ENCODE data around the gene NDUFAF4. TPM values are rescaled to one million over a fixed set of nuclear protein-coding genes. Genes with fewer than 3 reads are reported as not detected.

NDUFAF4 gene
- total and polyA plus RNA-seq, 2 experiments from 2014 or later, result 35.1 to 233 TPM

DNA sequence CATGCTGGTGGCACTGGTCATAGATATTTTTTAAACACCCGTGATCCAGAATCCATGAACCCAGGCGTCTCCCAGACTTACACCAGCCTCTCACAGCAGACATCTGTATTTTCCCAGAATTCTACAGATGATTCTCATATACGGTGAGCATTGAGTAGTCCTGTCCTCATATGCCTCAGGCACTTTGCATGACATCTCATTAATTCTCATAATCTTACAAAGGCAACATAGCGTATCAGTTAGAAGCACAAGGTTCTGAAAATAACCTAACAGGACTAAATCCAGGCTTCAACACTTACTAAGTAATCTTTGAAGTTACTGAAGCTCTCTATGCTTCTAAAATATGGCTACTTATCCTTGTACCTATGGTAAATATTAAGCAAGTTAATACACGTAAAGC is 8.9 kb downstream of the NDUFAF4 start (continued):
- TF ChIP-seq JUNB (IDR thresholded peaks at IDR 0.05; ENCODE audit: unreplicated experiment) (no peak), ZNF331 (CRISPR knock-in tag; IDR thresholded peaks at IDR 0.05; ENCODE audit: low read depth) (no peak)

DNA sequence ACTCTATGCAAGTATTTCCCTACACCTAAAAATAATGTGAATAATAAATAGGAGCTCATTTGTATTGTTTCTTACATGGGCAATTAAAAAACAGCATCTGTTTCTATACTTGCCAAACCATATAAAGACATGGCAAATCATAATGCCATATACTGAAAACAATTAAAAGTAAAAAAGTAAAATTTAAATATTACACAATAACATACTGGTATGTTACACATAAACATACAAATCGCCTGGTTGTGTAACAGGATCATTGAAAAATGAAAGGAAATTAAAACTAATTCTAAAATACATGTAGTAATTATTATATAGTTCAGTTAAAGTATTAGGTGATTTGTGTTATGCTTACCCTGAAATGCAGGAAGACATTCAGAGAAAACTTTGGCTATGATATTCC is 11.2 kb downstream of the NDUFAF4 start:
- ATAC-seq, result no peak

More for the DNA sequence above, 11.2 kb downstream of the NDUFAF4 start:
- Histone ChIP-seq H3K4me1 (ENCODE audit: insufficient read depth) (no peaks in the 10 kb centered on the region), H3K27me3 (ENCODE audit: insufficient read depth) (no peaks in the 10 kb centered on the region), H3K36me3 (ENCODE audit: insufficient read depth) (peaks cover 8% of the 10 kb centered on the region; the same call in 1 of the 2 replicates), H3K4me2 (no peak overlapping the region), H3K4me3 (no peak overlapping the region), H3K9me2 (ENCODE audit: insufficient read depth) (no peaks in the 10 kb centered on the region), H3F3A (replicated peaks; ENCODE audit: low read depth) (no peaks in the 10 kb centered on the region), H3K79me2 (replicated peaks; ENCODE audit: insufficient read depth) (no peaks in the 10 kb centered on the region), H3K27ac (ENCODE audit: low read depth) (no peak overlapping the region), H4K20me1 (replicated peaks; ENCODE audit: insufficient read depth) (no peaks in the 10 kb centered on the region), H2AFZ (no peak overlapping the region)
- DNase-seq (ENCODE audit: low spot score), result no peak
- Mint-ChIP-seq H3K27ac (no peak overlapping the region), H3K4me1 (peaks cover 4% of the 10 kb centered on the region; the same call in 2 of the 3 replicates), H3K27me3 (ENCODE audit: insufficient read depth, low read depth, poor library complexity) (no peaks in the 10 kb centered on the region), H3K4me3 (no peak overlapping the region), H3K36me3 (ENCODE audit: low read depth) (peaks cover 14% of the 10 kb centered on the region; the same call in 2 of the 3 replicates), H3K9me3 (no peaks in the 10 kb centered on the region)
- TF ChIP-seq, protein P1, sequence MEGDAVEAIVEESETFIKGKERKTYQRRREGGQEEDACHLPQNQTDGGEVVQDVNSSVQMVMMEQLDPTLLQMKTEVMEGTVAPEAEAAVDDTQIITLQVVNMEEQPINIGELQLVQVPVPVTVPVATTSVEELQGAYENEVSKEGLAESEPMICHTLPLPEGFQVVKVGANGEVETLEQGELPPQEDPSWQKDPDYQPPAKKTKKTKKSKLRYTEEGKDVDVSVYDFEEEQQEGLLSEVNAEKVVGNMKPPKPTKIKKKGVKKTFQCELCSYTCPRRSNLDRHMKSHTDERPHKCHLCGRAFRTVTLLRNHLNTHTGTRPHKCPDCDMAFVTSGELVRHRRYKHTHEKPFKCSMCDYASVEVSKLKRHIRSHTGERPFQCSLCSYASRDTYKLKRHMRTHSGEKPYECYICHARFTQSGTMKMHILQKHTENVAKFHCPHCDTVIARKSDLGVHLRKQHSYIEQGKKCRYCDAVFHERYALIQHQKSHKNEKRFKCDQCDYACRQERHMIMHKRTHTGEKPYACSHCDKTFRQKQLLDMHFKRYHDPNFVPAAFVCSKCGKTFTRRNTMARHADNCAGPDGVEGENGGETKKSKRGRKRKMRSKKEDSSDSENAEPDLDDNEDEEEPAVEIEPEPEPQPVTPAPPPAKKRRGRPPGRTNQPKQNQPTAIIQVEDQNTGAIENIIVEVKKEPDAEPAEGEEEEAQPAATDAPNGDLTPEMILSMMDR (conservative IDR thresholded peaks at IDR 0.05; ENCODE audit: low read depth in 2 of 2), result no peak
- TF ChIP-seq, protein P2, sequence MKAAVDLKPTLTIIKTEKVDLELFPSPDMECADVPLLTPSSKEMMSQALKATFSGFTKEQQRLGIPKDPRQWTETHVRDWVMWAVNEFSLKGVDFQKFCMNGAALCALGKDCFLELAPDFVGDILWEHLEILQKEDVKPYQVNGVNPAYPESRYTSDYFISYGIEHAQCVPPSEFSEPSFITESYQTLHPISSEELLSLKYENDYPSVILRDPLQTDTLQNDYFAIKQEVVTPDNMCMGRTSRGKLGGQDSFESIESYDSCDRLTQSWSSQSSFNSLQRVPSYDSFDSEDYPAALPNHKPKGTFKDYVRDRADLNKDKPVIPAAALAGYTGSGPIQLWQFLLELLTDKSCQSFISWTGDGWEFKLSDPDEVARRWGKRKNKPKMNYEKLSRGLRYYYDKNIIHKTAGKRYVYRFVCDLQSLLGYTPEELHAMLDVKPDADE (IDR thresholded peaks at IDR 0.05), result no peak
- TF ChIP-seq EZH2 (IDR thresholded peaks at IDR 0.05; ENCODE audit: low read depth, unreplicated experiment), result no peak
- no peak for TF ChIP-seq ZNF331 (CRISPR knock-in tag; IDR thresholded peaks at IDR 0.05; ENCODE audit: low read depth)
- TF ChIP-seq STAT1 (IDR thresholded peaks at IDR 0.05; ENCODE audit: unreplicated experiment), result no peak
- TF ChIP-seq, protein P3, sequence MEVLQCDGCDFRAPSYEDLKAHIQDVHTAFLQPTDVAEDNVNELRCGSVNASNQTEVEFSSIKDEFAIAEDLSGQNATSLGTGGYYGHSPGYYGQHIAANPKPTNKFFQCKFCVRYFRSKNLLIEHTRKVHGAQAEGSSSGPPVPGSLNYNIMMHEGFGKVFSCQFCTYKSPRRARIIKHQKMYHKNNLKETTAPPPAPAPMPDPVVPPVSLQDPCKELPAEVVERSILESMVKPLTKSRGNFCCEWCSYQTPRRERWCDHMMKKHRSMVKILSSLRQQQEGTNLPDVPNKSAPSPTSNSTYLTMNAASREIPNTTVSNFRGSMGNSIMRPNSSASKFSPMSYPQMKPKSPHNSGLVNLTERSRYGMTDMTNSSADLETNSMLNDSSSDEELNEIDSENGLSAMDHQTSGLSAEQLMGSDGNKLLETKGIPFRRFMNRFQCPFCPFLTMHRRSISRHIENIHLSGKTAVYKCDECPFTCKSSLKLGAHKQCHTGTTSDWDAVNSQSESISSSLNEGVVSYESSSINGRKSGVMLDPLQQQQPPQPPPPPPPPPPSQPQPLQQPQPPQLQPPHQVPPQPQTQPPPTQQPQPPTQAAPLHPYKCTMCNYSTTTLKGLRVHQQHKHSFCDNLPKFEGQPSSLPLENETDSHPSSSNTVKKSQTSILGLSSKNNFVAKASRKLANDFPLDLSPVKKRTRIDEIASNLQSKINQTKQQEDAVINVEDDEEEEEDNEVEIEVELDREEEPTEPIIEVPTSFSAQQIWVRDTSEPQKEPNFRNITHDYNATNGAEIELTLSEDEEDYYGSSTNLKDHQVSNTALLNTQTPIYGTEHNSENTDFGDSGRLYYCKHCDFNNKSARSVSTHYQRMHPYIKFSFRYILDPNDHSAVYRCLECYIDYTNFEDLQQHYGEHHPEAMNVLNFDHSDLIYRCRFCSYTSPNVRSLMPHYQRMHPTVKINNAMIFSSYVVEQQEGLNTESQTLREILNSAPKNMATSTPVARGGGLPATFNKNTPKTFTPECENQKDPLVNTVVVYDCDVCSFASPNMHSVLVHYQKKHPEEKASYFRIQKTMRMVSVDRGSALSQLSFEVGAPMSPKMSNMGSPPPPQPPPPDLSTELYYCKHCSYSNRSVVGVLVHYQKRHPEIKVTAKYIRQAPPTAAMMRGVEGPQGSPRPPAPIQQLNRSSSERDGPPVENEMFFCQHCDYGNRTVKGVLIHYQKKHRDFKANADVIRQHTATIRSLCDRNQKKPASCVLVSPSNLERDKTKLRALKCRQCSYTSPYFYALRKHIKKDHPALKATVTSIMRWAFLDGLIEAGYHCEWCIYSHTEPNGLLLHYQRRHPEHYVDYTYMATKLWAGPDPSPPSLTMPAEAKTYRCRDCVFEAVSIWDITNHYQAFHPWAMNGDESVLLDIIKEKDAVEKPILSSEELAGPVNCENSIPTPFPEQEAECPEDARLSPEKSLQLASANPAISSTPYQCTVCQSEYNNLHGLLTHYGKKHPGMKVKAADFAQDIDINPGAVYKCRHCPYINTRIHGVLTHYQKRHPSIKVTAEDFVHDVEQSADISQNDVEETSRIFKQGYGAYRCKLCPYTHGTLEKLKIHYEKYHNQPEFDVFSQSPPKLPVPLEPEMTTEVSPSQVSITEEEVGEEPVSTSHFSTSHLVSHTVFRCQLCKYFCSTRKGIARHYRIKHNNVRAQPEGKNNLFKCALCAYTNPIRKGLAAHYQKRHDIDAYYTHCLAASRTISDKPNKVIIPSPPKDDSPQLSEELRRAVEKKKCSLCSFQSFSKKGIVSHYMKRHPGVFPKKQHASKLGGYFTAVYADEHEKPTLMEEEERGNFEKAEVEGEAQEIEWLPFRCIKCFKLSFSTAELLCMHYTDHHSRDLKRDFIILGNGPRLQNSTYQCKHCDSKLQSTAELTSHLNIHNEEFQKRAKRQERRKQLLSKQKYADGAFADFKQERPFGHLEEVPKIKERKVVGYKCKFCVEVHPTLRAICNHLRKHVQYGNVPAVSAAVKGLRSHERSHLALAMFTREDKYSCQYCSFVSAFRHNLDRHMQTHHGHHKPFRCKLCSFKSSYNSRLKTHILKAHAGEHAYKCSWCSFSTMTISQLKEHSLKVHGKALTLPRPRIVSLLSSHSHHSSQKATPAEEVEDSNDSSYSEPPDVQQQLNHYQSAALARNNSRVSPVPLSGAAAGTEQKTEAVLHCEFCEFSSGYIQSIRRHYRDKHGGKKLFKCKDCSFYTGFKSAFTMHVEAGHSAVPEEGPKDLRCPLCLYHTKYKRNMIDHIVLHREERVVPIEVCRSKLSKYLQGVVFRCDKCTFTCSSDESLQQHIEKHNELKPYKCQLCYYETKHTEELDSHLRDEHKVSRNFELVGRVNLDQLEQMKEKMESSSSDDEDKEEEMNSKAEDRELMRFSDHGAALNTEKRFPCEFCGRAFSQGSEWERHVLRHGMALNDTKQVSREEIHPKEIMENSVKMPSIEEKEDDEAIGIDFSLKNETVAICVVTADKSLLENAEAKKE (CRISPR knock-in tag; IDR thresholded peaks at IDR 0.05), result no peak
- TF ChIP-seq JUNB (IDR thresholded peaks at IDR 0.05; ENCODE audit: unreplicated experiment), result no peak
- no peak for TF ChIP-seq EZH2phosphoT487 (IDR thresholded peaks at IDR 0.05; ENCODE audit: unreplicated experiment)
- no peak for TF ChIP-seq NANOG (IDR thresholded peaks at IDR 0.05; ENCODE audit: borderline replicate concordance)
- no peak for TF ChIP-seq CREB1 (CRISPR knock-in tag; IDR thresholded peaks at IDR 0.05; ENCODE audit: low read depth)
- TF ChIP-seq ZNF114 (CRISPR knock-in tag; IDR thresholded peaks at IDR 0.05), result no peak
- no peak for TF ChIP-seq POLR2AphosphoS5 (IDR thresholded peaks at IDR 0.05; ENCODE audit: low read depth)
- TF ChIP-seq, protein P4, sequence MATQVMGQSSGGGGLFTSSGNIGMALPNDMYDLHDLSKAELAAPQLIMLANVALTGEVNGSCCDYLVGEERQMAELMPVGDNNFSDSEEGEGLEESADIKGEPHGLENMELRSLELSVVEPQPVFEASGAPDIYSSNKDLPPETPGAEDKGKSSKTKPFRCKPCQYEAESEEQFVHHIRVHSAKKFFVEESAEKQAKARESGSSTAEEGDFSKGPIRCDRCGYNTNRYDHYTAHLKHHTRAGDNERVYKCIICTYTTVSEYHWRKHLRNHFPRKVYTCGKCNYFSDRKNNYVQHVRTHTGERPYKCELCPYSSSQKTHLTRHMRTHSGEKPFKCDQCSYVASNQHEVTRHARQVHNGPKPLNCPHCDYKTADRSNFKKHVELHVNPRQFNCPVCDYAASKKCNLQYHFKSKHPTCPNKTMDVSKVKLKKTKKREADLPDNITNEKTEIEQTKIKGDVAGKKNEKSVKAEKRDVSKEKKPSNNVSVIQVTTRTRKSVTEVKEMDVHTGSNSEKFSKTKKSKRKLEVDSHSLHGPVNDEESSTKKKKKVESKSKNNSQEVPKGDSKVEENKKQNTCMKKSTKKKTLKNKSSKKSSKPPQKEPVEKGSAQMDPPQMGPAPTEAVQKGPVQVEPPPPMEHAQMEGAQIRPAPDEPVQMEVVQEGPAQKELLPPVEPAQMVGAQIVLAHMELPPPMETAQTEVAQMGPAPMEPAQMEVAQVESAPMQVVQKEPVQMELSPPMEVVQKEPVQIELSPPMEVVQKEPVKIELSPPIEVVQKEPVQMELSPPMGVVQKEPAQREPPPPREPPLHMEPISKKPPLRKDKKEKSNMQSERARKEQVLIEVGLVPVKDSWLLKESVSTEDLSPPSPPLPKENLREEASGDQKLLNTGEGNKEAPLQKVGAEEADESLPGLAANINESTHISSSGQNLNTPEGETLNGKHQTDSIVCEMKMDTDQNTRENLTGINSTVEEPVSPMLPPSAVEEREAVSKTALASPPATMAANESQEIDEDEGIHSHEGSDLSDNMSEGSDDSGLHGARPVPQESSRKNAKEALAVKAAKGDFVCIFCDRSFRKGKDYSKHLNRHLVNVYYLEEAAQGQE (IDR thresholded peaks at IDR 0.05; ENCODE audit: unreplicated experiment), result no peak
